Activated naive CD4-positive, alpha-beta T cell treated with anti-CD3 and anti-CD28 coated beads, Interleukin-2, amount 10 ng/mL, durations not matched to agents 5 hours and 36 hours (primary cell): Measurements from ENCODE around the gene OR1E2. TPM values are rescaled to one million over a fixed set of nuclear protein-coding genes. Genes with fewer than 3 reads are reported as not detected.

Source experiments
- total RNA-seq, 2 experiments: library from RNA; stranded (reverse); gene quantifications; one replicate each; pipeline ENCODE4 v1.2.3, GENCODE V29; 2021

OR1E2 gene
- total RNA-seq: not detected

DNA sequence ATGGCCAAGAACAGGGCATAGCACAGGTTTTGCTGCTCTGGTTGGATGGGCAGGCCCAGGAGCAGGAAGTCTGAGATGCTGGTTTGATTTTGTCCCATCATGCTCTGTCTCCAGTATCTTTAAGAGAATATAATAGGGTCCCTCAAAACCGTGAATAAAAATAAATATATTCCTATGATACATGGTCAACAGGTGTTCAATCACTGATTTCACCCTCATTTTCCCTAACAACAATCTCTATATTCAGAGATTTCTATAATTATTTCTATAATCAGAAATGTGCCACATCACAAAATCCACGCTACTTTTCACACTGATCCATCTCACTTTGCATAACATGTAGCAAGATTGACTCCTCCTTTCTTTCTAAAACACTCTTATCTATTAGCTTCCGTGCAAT, at the start of gene OR1E2:
OR1E2 (minus strand) TSS at position 101 of the 400 bp plus-strand sequence; CDS start at position 101, 0 bp downstream.

DNA sequence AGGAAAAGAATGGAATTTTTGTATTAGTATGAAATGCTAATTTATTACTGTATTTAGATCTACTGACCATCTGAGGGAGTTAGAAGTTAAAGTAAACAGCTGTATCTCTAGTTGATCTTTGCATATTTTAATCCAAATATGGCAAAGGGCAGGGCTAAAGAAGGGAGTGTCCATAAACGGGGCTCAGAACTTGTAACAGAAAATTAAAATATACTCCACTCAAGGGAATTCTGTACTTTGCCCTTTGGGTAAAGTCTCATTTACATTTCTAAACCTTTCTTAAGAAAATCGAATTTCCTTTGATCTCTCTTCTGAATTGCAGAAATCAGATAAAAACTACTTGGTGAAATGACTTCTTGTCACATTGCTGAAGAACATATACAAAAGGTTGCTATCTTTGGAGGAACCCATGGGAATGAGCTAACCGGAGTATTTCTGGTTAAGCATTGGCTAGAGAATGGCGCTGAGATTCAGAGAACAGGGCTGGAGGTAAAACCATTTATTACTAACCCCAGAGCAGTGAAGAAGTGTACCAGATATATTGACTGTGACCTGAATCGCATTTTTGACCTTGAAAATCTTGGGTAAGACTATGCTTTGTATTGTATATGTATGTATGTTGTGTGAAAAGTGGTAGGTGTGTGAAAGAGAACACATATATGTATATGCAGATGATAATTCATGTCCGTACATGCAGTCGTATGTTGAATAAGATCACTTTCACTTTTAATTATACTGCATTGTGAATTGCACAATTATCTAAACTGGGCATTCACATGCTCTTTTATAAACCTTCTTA, 42.4 kb upstream of the OR1E2 start, which contains the start of gene ASPA:
ASPA (plus strand) TSS at position 186 of the 799 bp plus-strand sequence; CDS start at position 349, 163 bp downstream.

GRCh38 chr17:3471599-3471998, 38.0 kb upstream of the OR1E2 start, which contains the start of gene SPATA22:
SPATA22 (minus strand) TSS chr17:3471819; CDS start chr17:3469325, 2,494 bp downstream.

GRCh38 chr17:3411070-3411469, 22.6 kb downstream of the OR1E2 start, which contains the start of gene OR3A3:
OR3A3 (plus strand) TSS chr17:3411370.

GRCh38 chr17:3398310-3398709, 35.3 kb downstream of the OR1E2 start, which contains the start of gene OR1E1:
OR1E1 (minus strand) TSS chr17:3398410; CDS start chr17:3398410, 0 bp downstream.

GRCh38 chr17:3385869-3386816, 47.5 kb downstream of the OR1E2 start, which contains the start of gene OR3A2:
OR3A2 (minus strand) TSS chr17:3386308.

Other genes starting within 250 kb of the OR1E2 start
- not detected for gene OR1A2, start 236.3 kb downstream of the OR1E2 start, total RNA-seq
- not detected for gene OR1A1, start 226.2 kb downstream of the OR1E2 start, total RNA-seq
- gene OR3A1, start 135.5 kb downstream of the OR1E2 start, total RNA-seq: under 1 TPM; 0.26 to 0.30 TPM
- gene OR3A2, start 47.5 kb downstream of the OR1E2 start, total RNA-seq: 1 to 10 TPM; 2.0 to 2.7 TPM
- not detected for gene OR1E1, start 35.4 kb downstream of the OR1E2 start, total RNA-seq
- gene OR3A3, start 22.5 kb downstream of the OR1E2 start, total RNA-seq: not detected
- not detected for gene SPATA22, start 38.0 kb upstream of the OR1E2 start, total RNA-seq
- gene ASPA, start 42.2 kb upstream of the OR1E2 start, total RNA-seq: not detected
- gene TRPV3, start 124.0 kb upstream of the OR1E2 start, total RNA-seq: under 1 TPM in 1 of 2 experiments, not detected in 1; 0.05 TPM
- gene TRPV1, start 175.6 kb upstream of the OR1E2 start, total RNA-seq: 1 to 10 TPM; 4.0 TPM
- gene SHPK, start 202.4 kb upstream of the OR1E2 start, total RNA-seq: 1 to 10 TPM; 9.0 to 9.6 TPM
- gene CTNS, start 202.9 kb upstream of the OR1E2 start, total RNA-seq: 10 to 100 TPM; 20.1 to 21.2 TPM
- 10 to 100 TPM; 16.6 to 16.7 TPM for gene TAX1BP3, start 234.7 kb upstream of the OR1E2 start, total RNA-seq
- gene EMC6, start 235.0 kb upstream of the OR1E2 start, total RNA-seq: 10 to 100 TPM; 31.9 to 32.6 TPM